ENCODE measurements around the gene SH3RF1.

SH3RF1 gene

GRCh38 chr4:169256856-169257761 is 13.6 kb downstream of the SH3RF1 start:
- peaks cover 26% of the 10 kb centered on the region for H3K4me1 ChIP-seq (ENCODE audit: insufficient read depth, low read length)
- no peak overlapping the region for H3K9ac ChIP-seq (ENCODE audit: low read length)
- no peaks in the 10 kb centered on the region for H3K9me3 ChIP-seq (ENCODE audit: low read length)
- no peaks in the 10 kb centered on the region for H3K36me3 ChIP-seq (ENCODE audit: insufficient read depth, low read length)
- no peak overlapping the region for H3K4me3 ChIP-seq (ENCODE audit: low read depth in 1 of 2, low read length in 2 of 2)
- H3K27ac ChIP-seq (ENCODE audit: low read depth, low read length) = no peak overlapping the region
- H3K27me3 ChIP-seq (ENCODE audit: control insufficient read depth in 1 of 2, insufficient read depth in 2 of 2, low read length in 2 of 2) = no peaks in the 10 kb centered on the region

GRCh38 chr4:169256101-169256612 is 14.6 kb downstream of the SH3RF1 start:
- Histone ChIP-seq H3K27ac (ENCODE audit: low read depth, low read length) (no peak overlapping the region), H3K4me1 (ENCODE audit: insufficient read depth, low read length) (peaks cover 30% of the 10 kb centered on the region), H3K4me3 (ENCODE audit: low read depth in 1 of 2, low read length in 2 of 2) (no peak overlapping the region), H3K9ac (ENCODE audit: low read length) (no peak overlapping the region), H3K36me3 (ENCODE audit: insufficient read depth, low read length) (no peaks in the 10 kb centered on the region), H3K27me3 (ENCODE audit: control insufficient read depth in 1 of 2, insufficient read depth in 2 of 2, low read length in 2 of 2) (no peaks in the 10 kb centered on the region), H3K9me3 (ENCODE audit: low read length) (no peaks in the 10 kb centered on the region)

- Histone ChIP-seq H3K9me3 (ENCODE audit: low read length) (no peaks in the 10 kb centered on the region), H3K9ac (ENCODE audit: low read length) (no peak overlapping the region), H3K27me3 (ENCODE audit: control insufficient read depth in 1 of 2, insufficient read depth in 2 of 2, low read length in 2 of 2) (no peaks in the 10 kb centered on the region), H3K36me3 (ENCODE audit: insufficient read depth, low read length) (no peaks in the 10 kb centered on the region), H3K27ac (ENCODE audit: low read depth, low read length) (no peak overlapping the region), H3K4me3 (ENCODE audit: low read depth in 1 of 2, low read length in 2 of 2) (peak overlapping the region in 1 of 2 donors; percentile 7), H3K4me1 (ENCODE audit: insufficient read depth, low read length) (peaks cover 30% of the 10 kb centered on the region)
These were observed 16.2 kb downstream of the SH3RF1 start for GRCh38 chr4:169254546-169254983.

- Histone ChIP-seq H3K4me1 (ENCODE audit: insufficient read depth, low read length) (peaks cover 30% of the 10 kb centered on the region), H3K27ac (ENCODE audit: low read depth, low read length) (no peak overlapping the region), H3K36me3 (ENCODE audit: insufficient read depth, low read length) (no peaks in the 10 kb centered on the region)
These were observed 16.9 kb downstream of the SH3RF1 start for GRCh38 chr4:169253904-169254303.

GRCh38 chr4:169253113-169253671 is 17.6 kb downstream of the SH3RF1 start:
- H3K4me1 ChIP-seq (ENCODE audit: insufficient read depth, low read length) = peaks cover 30% of the 10 kb centered on the region
- no peak overlapping the region for H3K4me3 ChIP-seq (ENCODE audit: low read depth in 1 of 2, low read length in 2 of 2)
- no peaks in the 10 kb centered on the region for H3K36me3 ChIP-seq (ENCODE audit: insufficient read depth, low read length)
- H3K27ac ChIP-seq (ENCODE audit: low read depth, low read length) = no peak overlapping the region
- H3K9ac ChIP-seq (ENCODE audit: low read length) = no peak overlapping the region
- H3K27me3 ChIP-seq (ENCODE audit: control insufficient read depth in 1 of 2, insufficient read depth in 2 of 2, low read length in 2 of 2) = no peaks in the 10 kb centered on the region
- H3K9me3 ChIP-seq (ENCODE audit: low read length) = no peaks in the 10 kb centered on the region

More at GRCh38 chr4:169253904-169254303, 16.9 kb downstream of the SH3RF1 start:
- Histone ChIP-seq H3K9me3 (ENCODE audit: low read length) (no peaks in the 10 kb centered on the region), H3K9ac (ENCODE audit: low read length) (no peak overlapping the region), H3K27me3 (ENCODE audit: control insufficient read depth in 1 of 2, insufficient read depth in 2 of 2, low read length in 2 of 2) (no peaks in the 10 kb centered on the region), H3K4me3 (ENCODE audit: low read depth in 1 of 2, low read length in 2 of 2) (no peak overlapping the region)

GRCh38 chr4:169252339-169253112 is 18.2 kb downstream of the SH3RF1 start:
- no peaks in the 10 kb centered on the region for H3K36me3 ChIP-seq (ENCODE audit: insufficient read depth, low read length)
- H3K9me3 ChIP-seq (ENCODE audit: low read length) = no peaks in the 10 kb centered on the region
- no peak overlapping the region for H3K4me3 ChIP-seq (ENCODE audit: low read depth in 1 of 2, low read length in 2 of 2)
- H3K4me1 ChIP-seq (ENCODE audit: insufficient read depth, low read length) = peaks cover 23% of the 10 kb centered on the region
- no peak overlapping the region for H3K27ac ChIP-seq (ENCODE audit: low read depth, low read length)
- no peaks in the 10 kb centered on the region for H3K27me3 ChIP-seq (ENCODE audit: control insufficient read depth in 1 of 2, insufficient read depth in 2 of 2, low read length in 2 of 2)
- no peak overlapping the region for H3K9ac ChIP-seq (ENCODE audit: low read length)

GRCh38 chr4:169251291-169252235 is 19.2 kb downstream of the SH3RF1 start:
- Histone ChIP-seq H3K4me3 (ENCODE audit: low read depth in 1 of 2, low read length in 2 of 2) (no peak overlapping the region), H3K9me3 (ENCODE audit: low read length) (no peaks in the 10 kb centered on the region), H3K36me3 (ENCODE audit: insufficient read depth, low read length) (no peaks in the 10 kb centered on the region), H3K4me1 (ENCODE audit: insufficient read depth, low read length) (peaks cover 13% of the 10 kb centered on the region), H3K27me3 (ENCODE audit: control insufficient read depth in 1 of 2, insufficient read depth in 2 of 2, low read length in 2 of 2) (no peaks in the 10 kb centered on the region), H3K9ac (ENCODE audit: low read length) (no peak overlapping the region), H3K27ac (ENCODE audit: low read depth, low read length) (no peak overlapping the region)

- H3K4me3 ChIP-seq (ENCODE audit: low read depth in 1 of 2, low read length in 2 of 2) = no peak overlapping the region
- H3K36me3 ChIP-seq (ENCODE audit: insufficient read depth, low read length) = no peaks in the 10 kb centered on the region
- peaks cover 13% of the 10 kb centered on the region for H3K4me1 ChIP-seq (ENCODE audit: insufficient read depth, low read length)
- no peak overlapping the region for H3K27ac ChIP-seq (ENCODE audit: low read depth, low read length)
- no peak overlapping the region for H3K9ac ChIP-seq (ENCODE audit: low read length)
- no peaks in the 10 kb centered on the region for H3K9me3 ChIP-seq (ENCODE audit: low read length)
- no peaks in the 10 kb centered on the region for H3K27me3 ChIP-seq (ENCODE audit: control insufficient read depth in 1 of 2, insufficient read depth in 2 of 2, low read length in 2 of 2)
These were observed 20.0 kb downstream of the SH3RF1 start for GRCh38 chr4:169250796-169251195.

- Histone ChIP-seq H3K9ac (ENCODE audit: low read length) (no peak overlapping the region), H3K4me1 (ENCODE audit: insufficient read depth, low read length) (peaks cover 13% of the 10 kb centered on the region), H3K27ac (ENCODE audit: low read depth, low read length) (no peak overlapping the region), H3K27me3 (ENCODE audit: control insufficient read depth in 1 of 2, insufficient read depth in 2 of 2, low read length in 2 of 2) (no peaks in the 10 kb centered on the region), H3K36me3 (ENCODE audit: insufficient read depth, low read length) (no peaks in the 10 kb centered on the region), H3K4me3 (ENCODE audit: low read depth in 1 of 2, low read length in 2 of 2) (no peak overlapping the region), H3K9me3 (ENCODE audit: low read length) (no peaks in the 10 kb centered on the region)
These were observed 20.8 kb downstream of the SH3RF1 start for GRCh38 chr4:169249999-169250398.

- no peak overlapping the region for H3K9ac ChIP-seq (ENCODE audit: low read length)
- peaks cover 7% of the 10 kb centered on the region for H3K4me1 ChIP-seq (ENCODE audit: insufficient read depth, low read length)
- no peak overlapping the region for H3K27ac ChIP-seq (ENCODE audit: low read depth, low read length)
- no peaks in the 10 kb centered on the region for H3K36me3 ChIP-seq (ENCODE audit: insufficient read depth, low read length)
- no peaks in the 10 kb centered on the region for H3K27me3 ChIP-seq (ENCODE audit: control insufficient read depth in 1 of 2, insufficient read depth in 2 of 2, low read length in 2 of 2)
- no peak overlapping the region for H3K4me3 ChIP-seq (ENCODE audit: low read depth in 1 of 2, low read length in 2 of 2)
- H3K9me3 ChIP-seq (ENCODE audit: low read length) = no peaks in the 10 kb centered on the region
These were observed 21.4 kb downstream of the SH3RF1 start for GRCh38 chr4:169249214-169249973.

Data from muscle layer of colon (tissue), 2 donors.